ENCODE results near the gene BOLA3. TPM values are rescaled to one million over a fixed set of nuclear protein-coding genes. Genes with fewer than 3 reads are reported as not detected.

Gene BOLA3
- total RNA-seq, 1 experiment from 2014 or later = 69.7 TPM

DNA sequence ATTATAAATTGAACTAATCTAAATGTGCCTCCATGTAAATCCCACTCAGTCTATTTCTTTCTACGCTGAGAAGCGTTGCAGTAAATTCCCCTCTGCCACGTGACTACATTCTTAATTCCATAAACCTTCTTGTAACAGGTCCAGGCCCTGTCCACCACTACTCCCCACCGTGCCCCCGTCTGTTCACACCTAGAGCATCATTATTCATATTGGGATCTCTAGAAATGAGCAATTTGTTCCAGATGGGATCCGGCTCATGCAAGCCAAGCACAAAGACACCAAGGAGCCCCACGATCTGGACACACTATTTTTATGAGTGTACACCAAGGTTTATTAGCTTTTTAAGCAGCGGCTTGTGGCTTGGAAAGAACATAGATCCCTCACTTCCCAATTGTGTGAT is 38.2 kb downstream of the BOLA3 start:
- BruUV-seq (replicated peaks) = no TSS peak
- Histone ChIP-seq H3K27me3 (ENCODE audit: control insufficient read depth, insufficient read depth, low read length) (no peaks in the 10 kb centered on the region), H3K9me3 (ENCODE audit: control insufficient read depth, insufficient read depth, low read depth, low read length) (no peaks in the 10 kb centered on the region), H3K27ac (ENCODE audit: low read length) (no peak overlapping the region), H3K4me1 (ENCODE audit: control insufficient read depth, insufficient read depth, low read length) (no peaks in the 10 kb centered on the region), H3K4me3 (ENCODE audit: low read depth in 2 of 2, low read length in 2 of 2) (no peak overlapping the region), H3K36me3 (ENCODE audit: control insufficient read depth, insufficient read depth, low read length) (no peaks in the 10 kb centered on the region)
- ATAC-seq = no peak
- TF ChIP-seq SIN3A (IDR thresholded peaks at IDR 0.05; ENCODE audit: borderline replicate concordance, insufficient read depth, low read depth, low read length) = no peak
- TF ChIP-seq TCF7L2 (IDR thresholded peaks at IDR 0.05; ENCODE audit: low read depth, low read length) = no peak
- ChIA-PET POLR2A (no interaction called here), CTCF (no interaction called here)
- intact Hi-C loops (cut with micrococcal nuclease; ENCODE audit: unreplicated experiment) (no loop called here), in situ Hi-C loops (cut with HindIII; ENCODE audit: low pct_unique_long_range_greater_than_20kb, low sequenced_read_pairs) (no loop called here)
- DNase-seq (ENCODE audit: low read depth, low spot score) = no peak

DNA sequence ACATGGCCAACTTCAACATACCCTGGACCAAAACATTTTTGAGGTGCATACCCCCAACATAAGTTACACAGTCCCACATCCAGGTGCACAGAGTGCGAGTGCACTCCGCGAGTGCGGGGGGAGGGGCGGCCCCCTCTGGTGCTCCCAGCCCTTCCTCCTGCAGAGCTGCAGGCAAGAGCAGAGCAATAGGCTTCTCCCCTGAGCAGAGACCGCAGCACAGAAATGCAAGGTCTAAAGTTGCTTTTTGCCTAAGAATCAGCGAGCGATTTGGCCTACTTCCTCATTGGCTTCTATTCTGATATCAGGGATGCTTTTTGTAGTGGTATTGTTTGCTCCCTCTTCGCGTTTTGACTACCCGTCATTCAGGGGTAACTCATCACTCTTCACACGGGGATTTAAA is 40.6 kb downstream of the BOLA3 start:
- intact Hi-C loops (cut with micrococcal nuclease; ENCODE audit: unreplicated experiment) (no loop called here), in situ Hi-C loops (cut with HindIII; ENCODE audit: low pct_unique_long_range_greater_than_20kb, low sequenced_read_pairs) (no loop called here)
- Histone ChIP-seq H3K36me3 (ENCODE audit: control insufficient read depth, insufficient read depth, low read length) (no peaks in the 10 kb centered on the region), H3K4me3 (ENCODE audit: low read depth in 2 of 2, low read length in 2 of 2) (no peak overlapping the region), H3K9me3 (ENCODE audit: control insufficient read depth, insufficient read depth, low read depth, low read length) (no peaks in the 10 kb centered on the region), H3K27ac (ENCODE audit: low read length) (no peak overlapping the region), H3K4me1 (ENCODE audit: control insufficient read depth, insufficient read depth, low read length) (no peaks in the 10 kb centered on the region), H3K27me3 (ENCODE audit: control insufficient read depth, insufficient read depth, low read length) (no peaks in the 10 kb centered on the region)
- ChIA-PET CTCF (no interaction called here), POLR2A (no interaction called here)
- TF ChIP-seq TCF7L2 (IDR thresholded peaks at IDR 0.05; ENCODE audit: low read depth, low read length) (no peak), POLR2AphosphoS5 (IDR thresholded peaks at IDR 0.05; ENCODE audit: low read depth, low read length) (no peak), CTCF (IDR thresholded peaks at IDR 0.05) (no peak), SIN3A (IDR thresholded peaks at IDR 0.05; ENCODE audit: borderline replicate concordance, insufficient read depth, low read depth, low read length) (no peak)
- TF ChIP-seq, protein P1, sequence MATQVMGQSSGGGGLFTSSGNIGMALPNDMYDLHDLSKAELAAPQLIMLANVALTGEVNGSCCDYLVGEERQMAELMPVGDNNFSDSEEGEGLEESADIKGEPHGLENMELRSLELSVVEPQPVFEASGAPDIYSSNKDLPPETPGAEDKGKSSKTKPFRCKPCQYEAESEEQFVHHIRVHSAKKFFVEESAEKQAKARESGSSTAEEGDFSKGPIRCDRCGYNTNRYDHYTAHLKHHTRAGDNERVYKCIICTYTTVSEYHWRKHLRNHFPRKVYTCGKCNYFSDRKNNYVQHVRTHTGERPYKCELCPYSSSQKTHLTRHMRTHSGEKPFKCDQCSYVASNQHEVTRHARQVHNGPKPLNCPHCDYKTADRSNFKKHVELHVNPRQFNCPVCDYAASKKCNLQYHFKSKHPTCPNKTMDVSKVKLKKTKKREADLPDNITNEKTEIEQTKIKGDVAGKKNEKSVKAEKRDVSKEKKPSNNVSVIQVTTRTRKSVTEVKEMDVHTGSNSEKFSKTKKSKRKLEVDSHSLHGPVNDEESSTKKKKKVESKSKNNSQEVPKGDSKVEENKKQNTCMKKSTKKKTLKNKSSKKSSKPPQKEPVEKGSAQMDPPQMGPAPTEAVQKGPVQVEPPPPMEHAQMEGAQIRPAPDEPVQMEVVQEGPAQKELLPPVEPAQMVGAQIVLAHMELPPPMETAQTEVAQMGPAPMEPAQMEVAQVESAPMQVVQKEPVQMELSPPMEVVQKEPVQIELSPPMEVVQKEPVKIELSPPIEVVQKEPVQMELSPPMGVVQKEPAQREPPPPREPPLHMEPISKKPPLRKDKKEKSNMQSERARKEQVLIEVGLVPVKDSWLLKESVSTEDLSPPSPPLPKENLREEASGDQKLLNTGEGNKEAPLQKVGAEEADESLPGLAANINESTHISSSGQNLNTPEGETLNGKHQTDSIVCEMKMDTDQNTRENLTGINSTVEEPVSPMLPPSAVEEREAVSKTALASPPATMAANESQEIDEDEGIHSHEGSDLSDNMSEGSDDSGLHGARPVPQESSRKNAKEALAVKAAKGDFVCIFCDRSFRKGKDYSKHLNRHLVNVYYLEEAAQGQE (IDR thresholded peaks at IDR 0.05; ENCODE audit: insufficient read depth in 1 of 2, low read depth in 2 of 2, low read length in 1 of 2) = no peak
- ATAC-seq (no peak), DNase-seq (ENCODE audit: low read depth, low spot score) (no peak)
- no TSS peak for BruUV-seq (replicated peaks)

GRCh38 chr2:74105413-74105812 is 42.3 kb downstream of the BOLA3 start:
- ATAC-seq (no peak), DNase-seq (ENCODE audit: low read depth, low spot score) (no peak)
- Histone ChIP-seq H3K27ac (ENCODE audit: low read length) (no peak overlapping the region), H3K36me3 (ENCODE audit: control insufficient read depth, insufficient read depth, low read length) (no peaks in the 10 kb centered on the region; the same call in 1 of the 2 replicates), H3K27me3 (ENCODE audit: control insufficient read depth, insufficient read depth, low read length) (no peaks in the 10 kb centered on the region), H3K9me3 (ENCODE audit: control insufficient read depth, insufficient read depth, low read depth, low read length) (no peaks in the 10 kb centered on the region), H3K4me1 (ENCODE audit: control insufficient read depth, insufficient read depth, low read length) (no peaks in the 10 kb centered on the region), H3K4me3 (ENCODE audit: low read depth in 2 of 2, low read length in 2 of 2) (no peak overlapping the region)
- no peak for TF ChIP-seq CTCF (IDR thresholded peaks at IDR 0.05)
- TF ChIP-seq SIN3A (IDR thresholded peaks at IDR 0.05; ENCODE audit: borderline replicate concordance, insufficient read depth, low read depth, low read length) = no peak
- no peak for TF ChIP-seq POLR2AphosphoS5 (IDR thresholded peaks at IDR 0.05; ENCODE audit: low read depth, low read length)
- no peak for TF ChIP-seq TCF7L2 (IDR thresholded peaks at IDR 0.05; ENCODE audit: low read depth, low read length)
- TF ChIP-seq, protein P1 (IDR thresholded peaks at IDR 0.05; ENCODE audit: insufficient read depth in 1 of 2, low read depth in 2 of 2, low read length in 1 of 2) = no peak
- in situ Hi-C loops (cut with HindIII; ENCODE audit: low pct_unique_long_range_greater_than_20kb, low sequenced_read_pairs) (no loop called here), intact Hi-C loops (cut with micrococcal nuclease; ENCODE audit: unreplicated experiment) (no loop called here)
- CTCF ChIA-PET = no interaction called here
- BruUV-seq (replicated peaks) = no TSS peak
- POLR2A ChIA-PET = no interaction called here
